Epithelial cell of proximal tubule (primary cell): ENCODE measurements around the gene CHERP. TPM values are rescaled to one million over a fixed set of nuclear protein-coding genes. Genes with fewer than 3 reads are reported as not detected.
"Not testable (repeated sequence)": the region's sequence is repeated elsewhere in the genome, so short reads cannot be mapped to it uniquely, and the experiment has no call there.

Source experiments
- DNase-seq: peaks from one replicate; pipeline ENCODE4 v3.0.0-alpha.2; 2011; ENCODE audit warnings: low read depth
- H3K4me3 ChIP-seq: 2 replicates; pipeline ENCODE4 v1.5.1; 2011; ENCODE audit warnings: low read depth, mild to moderate bottlenecking, low read length
- total RNA-seq: library from RNA; depleted of rRNA; stranded (reverse); fragments of >200 nt; gene quantifications from 2 replicates; pipeline ENCODE4 v1.2.3, GENCODE V29; 2015
- TF ChIP-seq, protein P1 (sequence below): conservative IDR thresholded peaks from 2 replicates; pipeline ENCODE4 v1.5.1; 2012; ENCODE audit warnings: low read depth, mild to moderate bottlenecking, low read length

The CHERP gene
- total RNA-seq, 1 donor from 2014 or later = 11.2 TPM

DNA sequence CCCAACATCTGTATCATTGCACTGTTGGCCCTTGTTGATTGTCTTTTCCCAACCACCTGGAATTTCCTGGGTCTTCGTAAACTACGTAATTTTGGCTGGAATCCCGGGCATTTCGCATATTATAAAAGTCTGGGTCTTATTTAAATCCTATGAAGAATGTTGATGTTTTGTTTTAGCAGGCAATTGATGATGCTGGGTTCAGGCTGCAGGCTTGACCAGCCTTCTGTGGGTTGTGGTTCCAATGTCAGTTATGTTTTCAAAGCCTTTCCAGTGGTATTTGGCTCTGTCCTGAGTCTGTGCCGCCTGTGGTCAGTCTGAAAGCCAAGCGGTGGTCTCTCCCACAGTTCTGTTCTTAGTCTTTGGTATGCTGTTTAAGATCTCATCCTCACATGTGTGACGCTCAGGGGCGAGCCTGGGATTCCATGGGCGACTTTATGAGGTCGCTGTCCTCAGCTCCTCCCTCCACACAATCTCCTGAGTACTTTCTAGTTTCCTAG lies 17.6 kb upstream of the CHERP start:
- TF ChIP-seq, protein P1, sequence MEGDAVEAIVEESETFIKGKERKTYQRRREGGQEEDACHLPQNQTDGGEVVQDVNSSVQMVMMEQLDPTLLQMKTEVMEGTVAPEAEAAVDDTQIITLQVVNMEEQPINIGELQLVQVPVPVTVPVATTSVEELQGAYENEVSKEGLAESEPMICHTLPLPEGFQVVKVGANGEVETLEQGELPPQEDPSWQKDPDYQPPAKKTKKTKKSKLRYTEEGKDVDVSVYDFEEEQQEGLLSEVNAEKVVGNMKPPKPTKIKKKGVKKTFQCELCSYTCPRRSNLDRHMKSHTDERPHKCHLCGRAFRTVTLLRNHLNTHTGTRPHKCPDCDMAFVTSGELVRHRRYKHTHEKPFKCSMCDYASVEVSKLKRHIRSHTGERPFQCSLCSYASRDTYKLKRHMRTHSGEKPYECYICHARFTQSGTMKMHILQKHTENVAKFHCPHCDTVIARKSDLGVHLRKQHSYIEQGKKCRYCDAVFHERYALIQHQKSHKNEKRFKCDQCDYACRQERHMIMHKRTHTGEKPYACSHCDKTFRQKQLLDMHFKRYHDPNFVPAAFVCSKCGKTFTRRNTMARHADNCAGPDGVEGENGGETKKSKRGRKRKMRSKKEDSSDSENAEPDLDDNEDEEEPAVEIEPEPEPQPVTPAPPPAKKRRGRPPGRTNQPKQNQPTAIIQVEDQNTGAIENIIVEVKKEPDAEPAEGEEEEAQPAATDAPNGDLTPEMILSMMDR = no peak
- DNase-seq = no peak

DNA sequence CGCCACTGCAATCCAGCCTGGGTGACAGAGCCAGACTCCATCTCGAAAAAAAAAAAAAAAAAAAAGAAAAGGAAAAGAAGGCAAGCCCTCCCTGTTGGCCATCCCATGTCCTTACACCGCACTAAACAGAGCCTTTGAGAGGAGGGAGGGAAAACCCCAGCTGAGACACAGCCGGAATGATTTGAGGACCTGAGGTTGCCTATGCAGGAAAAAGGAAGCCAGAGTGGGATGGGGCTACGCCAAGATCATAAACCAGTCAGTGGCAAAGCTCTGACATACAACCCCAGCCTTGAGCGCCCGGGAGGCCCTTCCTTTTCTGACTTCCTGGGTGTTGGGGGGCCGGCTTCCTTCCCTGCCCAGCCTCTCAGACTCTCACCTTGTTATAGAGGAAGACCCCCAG lies 12.5 kb upstream of the CHERP start:
- TF ChIP-seq, protein P1 = no peak
- no peak for DNase-seq

More for the DNA sequence above, 17.6 kb upstream of the CHERP start:
- H3K4me3 ChIP-seq = no peak overlapping the region

DNA sequence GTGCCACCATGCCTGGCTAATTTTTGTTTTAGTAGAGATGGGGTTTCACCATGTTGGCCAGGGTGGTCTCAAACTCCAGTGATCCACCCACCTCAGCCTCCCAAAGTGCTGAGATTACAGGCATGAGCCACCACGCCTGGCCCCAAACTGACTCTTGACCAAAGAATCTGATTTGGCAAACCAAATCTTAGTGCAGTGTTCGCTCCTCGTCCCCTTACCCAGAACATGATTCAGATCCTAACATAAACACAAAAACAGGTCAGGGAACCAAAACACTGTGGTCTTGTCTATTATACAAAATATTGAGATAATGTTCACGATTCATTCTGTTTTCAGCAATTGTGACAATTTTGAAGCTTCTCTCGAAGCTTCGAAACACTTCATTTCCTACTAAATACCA lies 9.7 kb upstream of the CHERP start:
- DNase-seq, H3K4me3 ChIP-seq: not testable (repeated sequence)

More for the DNA sequence above, 12.5 kb upstream of the CHERP start:
- H3K4me3 ChIP-seq = no peak overlapping the region

DNA sequence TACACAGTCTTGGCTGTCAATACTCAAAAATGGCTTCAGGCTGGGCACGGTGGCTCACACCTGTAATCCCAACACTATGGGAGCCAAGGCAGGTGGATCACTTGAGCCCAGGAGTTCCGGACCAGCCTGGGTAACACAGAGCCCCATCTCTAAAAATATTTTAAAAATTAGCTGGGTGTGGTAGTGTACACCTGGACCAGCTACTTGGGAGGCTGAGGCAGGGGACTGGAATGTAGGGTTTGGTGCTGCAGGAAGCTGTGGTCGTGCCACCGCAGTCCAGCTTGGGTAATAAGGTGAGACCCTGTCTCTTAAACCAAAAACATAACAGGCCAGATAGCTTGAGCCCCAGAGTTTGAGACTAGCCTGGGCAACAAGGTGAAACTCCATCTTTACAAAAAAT lies 6.7 kb upstream of the CHERP start:
- no peak for DNase-seq
- TF ChIP-seq, protein P1 = no peak
- H3K4me3 ChIP-seq = no peak overlapping the region

DNA sequence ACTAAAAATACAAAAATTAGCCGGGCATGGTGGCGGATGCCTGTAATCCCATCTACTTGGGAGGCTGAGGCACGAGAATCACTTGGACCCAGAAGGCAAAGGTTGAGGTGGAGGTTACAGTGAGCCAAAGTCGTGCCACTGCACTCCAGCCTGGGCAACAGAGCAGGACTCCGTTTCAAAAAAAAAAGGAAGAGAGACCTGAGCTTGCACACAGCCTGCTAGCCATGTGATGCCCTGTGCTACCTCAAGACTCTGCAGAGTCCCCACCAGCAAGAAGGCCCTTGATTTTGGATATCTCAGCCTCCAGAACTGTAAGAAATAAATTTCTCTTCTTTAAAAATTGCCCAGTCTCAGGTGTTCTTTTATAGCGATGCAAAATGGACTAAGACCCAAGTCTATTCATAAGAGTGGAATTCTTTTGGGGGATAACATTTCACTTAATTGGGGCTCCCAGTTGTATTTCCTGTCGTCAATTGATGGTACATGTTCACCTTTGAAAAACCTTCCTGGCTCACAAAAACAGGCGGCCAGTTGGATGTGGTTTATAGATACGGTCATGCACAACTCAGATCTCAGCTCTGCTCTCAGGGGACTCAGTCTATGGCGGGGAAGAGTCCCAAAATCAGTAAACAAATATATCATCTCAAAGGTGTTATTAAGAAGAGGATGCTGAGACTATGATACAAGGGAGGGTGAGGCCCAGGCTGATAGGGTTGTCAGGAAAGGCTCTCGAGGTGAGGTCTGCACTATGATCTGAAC lies 2.4 kb upstream of the CHERP start:
- TF ChIP-seq, protein P1 = no peak
- H3K4me3 ChIP-seq = no peak overlapping the region
- no peak for DNase-seq

DNA sequence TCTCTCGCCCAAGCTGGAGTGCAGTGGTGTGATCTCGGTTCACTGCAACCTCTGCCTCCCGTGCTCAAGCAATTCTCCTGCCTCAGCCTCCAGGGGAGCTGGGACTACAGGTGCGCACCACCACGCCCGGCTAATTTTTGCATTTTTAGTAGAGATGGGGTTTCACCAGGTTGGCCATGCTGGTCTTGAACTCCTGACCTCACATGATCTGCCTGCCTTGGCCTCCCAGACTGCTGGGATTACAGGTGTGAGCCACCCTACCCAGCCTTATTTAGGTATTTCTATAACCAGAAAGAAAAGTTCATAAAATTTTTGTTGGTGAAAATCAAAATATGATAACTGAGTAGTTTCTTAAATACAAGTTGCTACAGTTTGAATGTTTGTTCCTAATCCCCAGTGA lies 1.5 kb upstream of the CHERP start:
- not testable (repeated sequence) for H3K4me3 ChIP-seq, DNase-seq

DNA sequence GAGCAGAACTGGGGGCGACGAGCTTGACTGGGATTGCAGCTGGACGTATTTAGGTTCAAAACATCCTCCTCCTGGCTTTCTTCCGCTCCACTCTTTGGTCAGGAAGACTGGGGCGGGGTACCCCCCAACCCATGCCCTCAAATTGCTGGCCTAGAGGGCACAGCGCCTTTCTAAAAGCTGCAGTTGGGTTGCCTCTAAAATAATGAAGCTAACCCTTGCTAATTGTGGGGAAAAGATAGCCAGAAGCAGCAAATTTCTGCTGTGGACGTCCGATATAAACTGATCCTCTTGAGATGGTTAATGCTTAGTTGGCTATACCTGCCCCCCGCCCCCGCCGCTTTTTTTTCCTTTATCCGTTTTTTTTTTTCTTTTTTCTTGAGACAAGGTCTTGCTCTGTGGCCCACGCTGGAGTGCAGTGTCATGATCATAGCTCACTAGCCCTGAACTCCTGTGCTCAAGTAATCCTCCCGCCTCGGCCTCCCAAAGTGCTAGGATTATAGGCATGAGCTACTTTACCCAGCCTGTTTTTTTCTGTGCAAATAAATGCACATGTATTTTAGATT lies 754 bp upstream of the CHERP start:
- TF ChIP-seq, protein P1 = no peak
- no peak for DNase-seq
- H3K4me3 ChIP-seq = peak overlapping the region; percentile 98

DNA sequence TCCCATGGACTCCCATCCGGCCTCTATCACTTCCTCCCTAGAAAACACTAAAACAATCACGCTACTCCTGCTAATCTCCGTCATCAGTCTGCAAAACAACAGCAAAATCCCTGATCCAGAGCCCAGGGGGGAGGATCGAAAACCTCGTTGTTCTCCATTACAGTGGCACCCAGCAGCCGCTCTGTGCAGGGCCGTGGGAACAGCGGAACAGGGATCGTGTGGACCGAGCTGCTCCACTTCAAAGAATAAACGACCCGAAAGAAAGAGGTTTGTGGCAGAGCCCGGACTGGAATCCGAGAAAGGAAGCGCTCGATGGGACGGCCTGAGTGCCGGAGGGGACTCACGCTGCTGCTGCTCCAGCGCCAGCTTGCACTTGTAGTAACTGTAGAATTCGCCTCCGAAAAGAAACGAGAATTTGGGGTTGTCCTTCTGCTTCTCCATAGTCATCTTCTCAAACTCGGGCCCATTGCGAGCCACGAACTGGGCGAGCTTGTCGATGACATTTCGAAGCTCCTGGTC lies 652 bp downstream of the CHERP start:
- TF ChIP-seq, protein P1 = no peak
- H3K4me3 ChIP-seq = peak overlapping the region; percentile 98
- DNase-seq = no peak
